K562 (cell line): ENCODE results near the gene ZDHHC14. TPM values are rescaled to one million over a fixed set of nuclear protein-coding genes. Genes with fewer than 3 reads are reported as not detected.

Source experiments
- HMBOX1 ChIP-seq: sonication (generic); IDR thresholded peaks from 2 replicates; pipeline ENCODE4 v1.6.1; 2016
- MAZ ChIP-seq, 2 experiments: fragments of 450-650 bp in 1 of 2; sonication (generic) in 1 of 2; formaldehyde crosslinking; IDR thresholded peaks in 1 of 2; conservative IDR thresholded peaks in 1 of 2; 2 replicates each; pipeline versions ENCODE4 v1.4.0 to v1.5.0; 2020; ENCODE audit warnings: mild to moderate bottlenecking in 1 of 2, missing genetic modification reagents in 1 of 2
- MXI1 ChIP-seq: IDR thresholded peaks from 2 replicates; pipeline ENCODE4 v1.6.1; 2011; ENCODE audit warnings: low read depth, mild to moderate bottlenecking, improper control_type of control experiment, low read length
- NEUROD1 ChIP-seq: fragments of 150-350 bp; IDR thresholded peaks from 2 replicates; pipeline ENCODE4 v1.6.1; 2014; ENCODE audit warnings: borderline replicate concordance, low read length, low read depth; ENCODE audit not compliant: partially characterized antibody
- RERE ChIP-seq: sonication (generic); formaldehyde crosslinking; IDR thresholded peaks from 2 replicates; pipeline ENCODE4 v1.8.0; 2023; ENCODE audit warnings: missing genetic modification reagents, mild to moderate bottlenecking, borderline replicate concordance
- SNIP1 ChIP-seq: fragments of 450-650 bp; IDR thresholded peaks from 2 replicates; pipeline ENCODE4 v1.7.1; 2017; ENCODE audit warnings: low read depth, mild to moderate bottlenecking
- USF2 ChIP-seq: sonication (generic); formaldehyde crosslinking; IDR thresholded peaks from 2 replicates; pipeline ENCODE4 v1.5.0; 2020; ENCODE audit warnings: missing genetic modification reagents
- VEZF1 ChIP-seq: fragments of 200-800 bp; sonication (Bioruptor generic); IDR thresholded peaks from 2 replicates; pipeline ENCODE4 v1.6.1; 2017; ENCODE audit warnings: missing genetic modification characterization, missing compliant biosample characterization
- ZNF311 ChIP-seq: fragments of 250-450 bp; sonication (Bioruptor Pico); IDR thresholded peaks from 2 replicates; pipeline ENCODE4 v1.4.0; 2020; ENCODE audit warnings: mild to moderate bottlenecking, moderate library complexity
- ZNF589 ChIP-seq: fragments of 200-800 bp; sonication (Bioruptor generic); IDR thresholded peaks from 2 replicates; pipeline ENCODE4 v1.6.1; 2016; ENCODE audit warnings: low read depth, missing genetic modification characterization, missing compliant biosample characterization
- polyA plus RNA-seq, 8 experiments: library from polyadenylated mRNA; depleted of rRNA in 4 of 8; stranded (reverse) in 5 of 8; unstranded in 3 of 8; fragments of >200 nt; fragmentation: Nextera tagmentation in 2 of 8; fragmentation: Illumina TruSeq in 1 of 8; extraction: Ambion mirVana in 2 of 8; extraction: Trizol in 1 of 8; gene quantifications; 2 replicates each; pipeline versions ENCODE4 v1.2.1 to v1.2.3, GENCODE V29; 2011 to 2014; ENCODE audit warnings: inconsistent platforms in 1 of 8, missing spikeins in 1 of 8
- total RNA-seq, 7 experiments: library from RNA; depleted of rRNA in 6 of 7; stranded (reverse); fragments of >200 nt in 6 of 7; fragmentation: Illumina TruSeq in 2 of 7; extraction: Trizol in 2 of 7; gene quantifications; 2 replicates each; pipeline versions ENCODE4 v1.2.1 to v1.2.3, GENCODE V29; 2011 to 2021; ENCODE audit warnings: low replicate concordance in 1 of 7

The ZDHHC14 gene
- total and polyA plus RNA-seq, 9 of the 15 experiments (the other 6 are each of a cell fraction or from before 2014, with no cell fraction given) = 0.92 to 23.1 (median 13.8) TPM

GRCh38 chr6:157613011-157613522 lies 232.1 kb downstream of the ZDHHC14 start (continued):
- TF ChIP-seq RERE = no peak
- peak; percentile 13 for TF ChIP-seq NEUROD1
- peak; percentile 95; the same call in 1 of the 2 replicates for TF ChIP-seq ZNF589 (CRISPR knock-in tag)
- 0 out of 4 replicates have a peak, but pooled peaks of 1 of the 2 experiments have one; percentile 34 for TF ChIP-seq MAZ (CRISPR knock-in tag; conservative IDR thresholded peaks at IDR 0.05 in 1 of 2, IDR thresholded peaks at IDR 0.05 in 1 of 2)
- peak; percentile 52 for TF ChIP-seq VEZF1
- TF ChIP-seq ZNF311 (CRISPR knock-in tag) = no peak
- peak; percentile 71 for TF ChIP-seq USF2 (CRISPR knock-in tag)
- TF ChIP-seq HMBOX1 = peak; percentile 6; the same call in 1 of the 2 replicates
- TF ChIP-seq MXI1 = 0 out of 2 replicates have a peak, but pooled peaks have one; percentile 25
- no peak for TF ChIP-seq SNIP1
